ENCODE measurements around the gene SLC6A19.

The SLC6A19 gene

GRCh38 chr5:1268666-1269065 lies 67.3 kb downstream of the SLC6A19 start:
- TF ChIP-seq, protein P1, sequence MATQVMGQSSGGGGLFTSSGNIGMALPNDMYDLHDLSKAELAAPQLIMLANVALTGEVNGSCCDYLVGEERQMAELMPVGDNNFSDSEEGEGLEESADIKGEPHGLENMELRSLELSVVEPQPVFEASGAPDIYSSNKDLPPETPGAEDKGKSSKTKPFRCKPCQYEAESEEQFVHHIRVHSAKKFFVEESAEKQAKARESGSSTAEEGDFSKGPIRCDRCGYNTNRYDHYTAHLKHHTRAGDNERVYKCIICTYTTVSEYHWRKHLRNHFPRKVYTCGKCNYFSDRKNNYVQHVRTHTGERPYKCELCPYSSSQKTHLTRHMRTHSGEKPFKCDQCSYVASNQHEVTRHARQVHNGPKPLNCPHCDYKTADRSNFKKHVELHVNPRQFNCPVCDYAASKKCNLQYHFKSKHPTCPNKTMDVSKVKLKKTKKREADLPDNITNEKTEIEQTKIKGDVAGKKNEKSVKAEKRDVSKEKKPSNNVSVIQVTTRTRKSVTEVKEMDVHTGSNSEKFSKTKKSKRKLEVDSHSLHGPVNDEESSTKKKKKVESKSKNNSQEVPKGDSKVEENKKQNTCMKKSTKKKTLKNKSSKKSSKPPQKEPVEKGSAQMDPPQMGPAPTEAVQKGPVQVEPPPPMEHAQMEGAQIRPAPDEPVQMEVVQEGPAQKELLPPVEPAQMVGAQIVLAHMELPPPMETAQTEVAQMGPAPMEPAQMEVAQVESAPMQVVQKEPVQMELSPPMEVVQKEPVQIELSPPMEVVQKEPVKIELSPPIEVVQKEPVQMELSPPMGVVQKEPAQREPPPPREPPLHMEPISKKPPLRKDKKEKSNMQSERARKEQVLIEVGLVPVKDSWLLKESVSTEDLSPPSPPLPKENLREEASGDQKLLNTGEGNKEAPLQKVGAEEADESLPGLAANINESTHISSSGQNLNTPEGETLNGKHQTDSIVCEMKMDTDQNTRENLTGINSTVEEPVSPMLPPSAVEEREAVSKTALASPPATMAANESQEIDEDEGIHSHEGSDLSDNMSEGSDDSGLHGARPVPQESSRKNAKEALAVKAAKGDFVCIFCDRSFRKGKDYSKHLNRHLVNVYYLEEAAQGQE (IDR thresholded peaks at IDR 0.05; ENCODE audit: insufficient replicate concordance, low read depth) = no peak
- TF ChIP-seq CTCF (IDR thresholded peaks at IDR 0.05; ENCODE audit: insufficient read depth, low read length) (no peak), GABPA (IDR thresholded peaks at IDR 0.05; ENCODE audit: low read depth) (no peak), POLR2AphosphoS5 (IDR thresholded peaks at IDR 0.05; ENCODE audit: low read depth) (no peak), SPI1 (IDR thresholded peaks at IDR 0.05; ENCODE audit: borderline replicate concordance, low read depth) (no peak)
- Histone ChIP-seq H3K27ac (replicated peaks) (no peak overlapping the region), H3K4me3 (replicated peaks; ENCODE audit: insufficient read depth, low read length) (no peak overlapping the region), H3K27me3 (ENCODE audit: insufficient read depth, poor library complexity, severe bottlenecking) (no peaks in the 10 kb centered on the region)
- no peak for DNase-seq (ENCODE audit: low read depth in 1 of 2, low spot score in 1 of 2)

DNA sequence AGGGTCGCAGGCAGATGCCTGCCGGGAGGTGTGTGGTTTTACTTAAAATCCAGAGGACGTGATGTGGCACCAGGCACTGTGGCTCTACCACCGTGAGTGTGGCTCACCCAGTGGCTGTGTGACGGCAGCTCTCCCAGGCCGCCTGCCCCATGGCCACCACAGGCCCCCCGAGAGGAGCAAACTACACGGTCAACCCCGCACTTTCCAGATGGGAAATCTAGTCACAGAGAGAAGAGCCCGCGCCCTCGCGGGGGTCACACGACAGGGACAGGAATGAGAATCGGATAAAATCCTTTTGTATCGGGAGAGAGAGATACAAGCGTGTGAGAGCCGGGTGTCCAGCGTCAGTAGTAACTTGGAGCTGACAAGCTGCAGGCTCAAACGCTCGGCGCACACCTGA lies 69.0 kb downstream of the SLC6A19 start:
- Histone ChIP-seq H3K27ac (replicated peaks) (no peak overlapping the region), H3K27me3 (ENCODE audit: insufficient read depth, poor library complexity, severe bottlenecking) (no peaks in the 10 kb centered on the region), H3K4me3 (replicated peaks; ENCODE audit: insufficient read depth, low read length) (no peak overlapping the region)
- DNase-seq (ENCODE audit: low read depth in 1 of 2, low spot score in 1 of 2) = no peak
- no peak for TF ChIP-seq GABPA (IDR thresholded peaks at IDR 0.05; ENCODE audit: low read depth)
- no peak for TF ChIP-seq POLR2AphosphoS5 (IDR thresholded peaks at IDR 0.05; ENCODE audit: low read depth)
- no peak for TF ChIP-seq SPI1 (IDR thresholded peaks at IDR 0.05; ENCODE audit: borderline replicate concordance, low read depth)
- TF ChIP-seq, protein P1 (IDR thresholded peaks at IDR 0.05; ENCODE audit: insufficient replicate concordance, low read depth) = no peak
- TF ChIP-seq CTCF (IDR thresholded peaks at IDR 0.05; ENCODE audit: insufficient read depth, low read length) = no peak

- H3K4me3 ChIP-seq (replicated peaks; ENCODE audit: insufficient read depth, low read length) = no peak overlapping the region
- DNase-seq (ENCODE audit: low read depth in 1 of 2, low spot score in 1 of 2) = no peak
- H3K27ac ChIP-seq (replicated peaks) = no peak overlapping the region
- no peaks in the 10 kb centered on the region for H3K27me3 ChIP-seq (ENCODE audit: insufficient read depth, poor library complexity, severe bottlenecking)
- TF ChIP-seq SPI1 (IDR thresholded peaks at IDR 0.05; ENCODE audit: borderline replicate concordance, low read depth) (no peak), CTCF (IDR thresholded peaks at IDR 0.05; ENCODE audit: insufficient read depth, low read length) (no peak), GABPA (IDR thresholded peaks at IDR 0.05; ENCODE audit: low read depth) (no peak), POLR2AphosphoS5 (IDR thresholded peaks at IDR 0.05; ENCODE audit: low read depth) (no peak)
- TF ChIP-seq, protein P1 (IDR thresholded peaks at IDR 0.05; ENCODE audit: insufficient replicate concordance, low read depth) = no peak
Observed at GRCh38 chr5:1270933-1271914, 69.8 kb downstream of the SLC6A19 start.
